HG03039 (cell line): ENCODE results near the gene RUSF1.
A peak's percentile ranks its signal among the peaks of the same experiment; 100 is the strongest.

ENCODE experiments used
- ATAC-seq: cut with Tn5 transposase; IDR thresholded peaks from one replicate; pipeline ENCODE4 v1.9.1; 2021; ENCODE audit warnings: mild to moderate bottlenecking, moderate library complexity; ENCODE audit not compliant: unreplicated experiment

The RUSF1 gene

GRCh38 chr16:31471875-31472708 is 36.1 kb downstream of the RUSF1 start, which contains the start of gene TGFB1I1:
Gene TGFB1I1 (plus strand): TSS chr16:31472152. CDS start chr16:31472189, 37 bp downstream.
- ATAC-seq: no peak

DNA sequence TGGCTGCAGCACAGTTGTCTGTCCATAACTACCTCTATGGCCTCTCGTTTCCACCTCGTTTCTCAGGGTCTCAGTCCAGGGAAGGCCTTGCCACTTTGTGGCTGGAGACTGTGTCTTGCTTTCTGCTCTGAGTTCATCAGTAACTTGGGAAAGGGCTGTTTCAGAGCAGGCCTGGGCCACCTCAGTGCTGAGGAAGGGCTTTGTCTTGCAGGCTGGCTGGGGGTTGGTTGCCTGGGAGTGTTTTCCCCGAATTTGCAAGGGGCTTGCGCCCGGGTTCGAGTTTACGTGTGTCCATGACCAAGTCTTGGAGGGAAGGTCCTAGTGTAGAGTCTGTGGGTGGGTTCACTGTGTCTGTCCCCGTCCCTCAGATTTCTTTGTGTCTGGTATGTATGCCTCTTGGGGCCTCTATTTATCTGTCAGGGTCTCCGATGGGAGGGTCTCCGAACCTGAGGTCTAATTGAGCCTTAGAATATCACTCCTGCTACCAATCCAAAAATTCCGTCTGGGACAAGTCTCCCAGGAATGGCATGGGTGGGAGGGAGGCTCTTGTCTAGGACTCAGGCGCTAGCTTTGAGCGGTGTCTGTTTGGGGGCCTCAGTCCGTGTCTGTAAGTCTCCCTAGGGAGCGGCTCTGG is 36.8 kb downstream of the RUSF1 start:
- no peak for ATAC-seq

GRCh38 chr16:31470615-31471014 is 37.6 kb downstream of the RUSF1 start:
- ATAC-seq: no peak

DNA sequence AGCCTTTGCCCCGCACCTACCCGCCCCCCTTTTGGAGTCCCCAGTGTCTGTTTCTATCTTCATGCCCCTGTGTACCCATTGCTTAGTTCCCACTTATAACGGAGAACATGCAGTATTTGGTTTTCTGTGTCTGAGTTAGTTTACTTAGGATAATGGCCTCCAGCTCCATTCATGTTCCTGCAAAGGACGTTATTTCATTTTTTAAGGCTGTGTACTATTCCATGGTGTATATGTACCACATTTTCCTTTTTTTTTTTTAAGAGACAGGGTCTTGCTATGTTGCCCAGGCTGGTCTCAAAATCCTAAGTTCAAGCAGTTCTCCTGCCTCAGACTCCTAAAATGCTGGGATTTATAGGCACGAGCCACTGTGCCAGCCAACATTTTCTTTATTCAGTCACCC is 40.3 kb downstream of the RUSF1 start:
- no peak for ATAC-seq

DNA sequence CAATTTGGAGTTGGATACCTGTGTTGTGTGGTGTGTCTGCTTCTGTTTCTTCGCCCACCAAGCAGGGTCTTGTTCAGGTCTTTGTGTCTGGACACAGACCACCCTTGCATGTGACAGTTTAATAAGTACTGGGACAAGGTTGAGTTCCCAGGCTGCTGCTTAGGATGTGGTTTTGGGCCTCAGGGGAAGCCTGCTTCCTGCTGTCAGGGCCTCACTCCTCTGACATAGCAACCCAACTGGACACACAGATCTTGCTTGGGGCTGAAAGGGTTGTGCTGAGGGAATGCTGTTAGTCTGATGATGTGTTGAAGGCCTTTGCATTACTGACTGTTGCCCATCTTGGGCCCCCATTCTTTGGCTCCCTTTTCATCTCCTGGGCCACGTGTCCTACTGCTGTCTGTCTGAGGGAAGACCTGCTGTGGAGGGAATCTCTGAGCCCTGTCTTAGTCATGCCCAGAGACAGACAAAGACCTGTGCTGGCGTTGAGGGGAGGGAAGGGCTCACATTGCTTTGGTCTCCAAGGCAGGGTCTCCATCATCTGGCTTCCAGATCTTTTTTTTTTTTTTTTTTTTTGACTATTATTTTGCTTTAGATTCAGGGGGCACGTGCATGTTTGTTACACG is 40.9 kb downstream of the RUSF1 start:
- ATAC-seq: no peak

GRCh38 chr16:31466381-31466841 is 41.8 kb downstream of the RUSF1 start:
- no peak for ATAC-seq

DNA sequence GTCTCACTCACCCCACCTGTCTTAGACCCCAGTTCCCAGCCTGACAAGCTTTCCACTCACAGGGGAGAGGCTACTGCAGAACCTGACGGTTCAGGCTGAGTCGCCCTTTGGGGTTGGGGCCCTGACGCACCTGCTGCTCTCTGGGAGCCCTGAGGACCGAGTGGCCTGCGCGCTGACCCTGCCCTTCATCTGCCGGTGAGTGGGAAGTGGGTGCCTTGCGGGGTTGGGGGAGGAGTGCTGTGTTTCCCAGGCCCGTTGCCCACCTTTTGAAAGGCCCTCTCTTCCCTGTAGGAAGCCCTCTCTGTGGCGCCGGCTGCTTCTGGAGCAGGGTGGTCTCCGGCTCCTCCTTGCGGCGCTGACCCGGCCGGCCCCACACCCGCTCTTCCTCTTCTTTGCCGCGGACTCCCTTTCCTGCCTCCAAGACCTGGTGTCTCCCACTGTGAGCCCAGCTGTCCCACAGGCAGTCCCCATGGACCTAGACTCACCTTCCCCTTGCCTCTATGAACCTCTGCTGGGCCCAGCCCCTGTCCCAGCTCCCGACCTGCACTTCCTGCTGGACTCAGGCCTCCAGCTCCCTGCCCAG is 42.3 kb downstream of the RUSF1 start:
- ATAC-seq: no peak

GRCh38 chr16:31464781-31465260 is 43.4 kb downstream of the RUSF1 start:
- ATAC-seq: no peak

DNA sequence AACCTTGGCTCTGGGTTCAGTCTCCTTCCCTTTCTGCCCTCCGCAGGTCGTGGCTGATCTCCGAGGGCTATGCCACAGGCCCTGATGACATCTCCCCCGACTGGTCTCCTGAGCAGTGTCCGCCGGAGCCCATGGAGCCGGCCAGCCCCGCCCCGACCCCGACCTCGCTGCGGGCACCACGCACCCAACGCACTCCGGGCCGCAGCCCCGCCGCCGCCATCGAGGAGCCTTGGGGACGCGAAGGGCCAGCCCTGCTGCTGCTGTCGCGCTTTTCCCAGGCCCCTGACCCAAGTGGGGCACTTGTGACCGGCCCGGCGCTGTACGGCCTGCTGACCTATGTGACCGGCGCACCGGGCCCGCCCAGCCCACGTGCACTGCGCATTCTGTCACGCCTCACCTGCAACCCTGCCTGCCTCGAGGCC is 43.8 kb downstream of the RUSF1 start:
- ATAC-seq: no peak

DNA sequence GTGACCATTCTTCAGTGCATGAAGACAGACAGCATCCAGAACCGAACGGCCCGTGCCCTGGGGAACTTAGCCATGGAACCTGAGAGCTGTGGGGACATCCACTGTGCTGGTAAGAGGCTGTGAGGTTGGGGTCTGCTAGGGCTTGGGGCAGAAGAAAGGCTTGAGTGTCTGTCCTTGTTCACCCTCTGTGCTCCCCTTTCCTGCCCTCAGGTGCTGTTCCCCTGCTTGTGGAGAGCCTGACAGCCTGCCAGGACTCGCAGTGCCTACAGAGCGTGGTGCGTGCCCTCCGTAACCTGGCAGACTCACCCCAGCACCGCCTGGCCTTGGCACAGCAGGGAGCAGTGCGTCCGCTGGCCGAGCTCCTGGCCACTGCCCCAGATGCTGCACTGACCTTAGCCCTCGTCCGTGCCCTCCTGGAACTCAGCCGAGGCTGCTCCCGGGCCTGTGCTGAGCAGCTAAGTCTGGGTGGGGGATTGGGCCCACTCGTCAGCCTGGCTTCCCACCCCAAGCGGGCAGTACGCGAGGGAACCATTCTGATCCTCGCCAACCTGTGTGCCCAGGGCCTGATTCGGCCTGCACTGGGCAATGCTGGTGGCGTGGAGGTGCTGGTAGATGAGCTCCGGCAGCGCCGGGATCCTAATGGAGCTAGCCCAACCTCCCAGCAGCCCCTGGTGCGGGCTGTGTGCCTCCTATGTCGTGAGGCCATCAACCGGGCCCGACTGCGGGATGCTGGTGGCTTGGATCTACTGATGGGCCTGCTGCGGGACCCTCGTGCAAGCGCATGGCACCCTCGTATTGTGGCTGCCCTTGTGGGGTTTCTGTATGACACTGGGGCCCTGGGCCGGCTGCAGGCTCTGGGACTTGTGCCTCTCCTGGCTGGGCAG is 46.0 kb downstream of the RUSF1 start:
- ATAC-seq: no peak

- ATAC-seq: no peak
Observed at GRCh38 chr16:31461201-31461920, 46.8 kb downstream of the RUSF1 start.

GRCh38 chr16:31460582-31461002 is 47.6 kb downstream of the RUSF1 start:
- no peak for ATAC-seq

DNA sequence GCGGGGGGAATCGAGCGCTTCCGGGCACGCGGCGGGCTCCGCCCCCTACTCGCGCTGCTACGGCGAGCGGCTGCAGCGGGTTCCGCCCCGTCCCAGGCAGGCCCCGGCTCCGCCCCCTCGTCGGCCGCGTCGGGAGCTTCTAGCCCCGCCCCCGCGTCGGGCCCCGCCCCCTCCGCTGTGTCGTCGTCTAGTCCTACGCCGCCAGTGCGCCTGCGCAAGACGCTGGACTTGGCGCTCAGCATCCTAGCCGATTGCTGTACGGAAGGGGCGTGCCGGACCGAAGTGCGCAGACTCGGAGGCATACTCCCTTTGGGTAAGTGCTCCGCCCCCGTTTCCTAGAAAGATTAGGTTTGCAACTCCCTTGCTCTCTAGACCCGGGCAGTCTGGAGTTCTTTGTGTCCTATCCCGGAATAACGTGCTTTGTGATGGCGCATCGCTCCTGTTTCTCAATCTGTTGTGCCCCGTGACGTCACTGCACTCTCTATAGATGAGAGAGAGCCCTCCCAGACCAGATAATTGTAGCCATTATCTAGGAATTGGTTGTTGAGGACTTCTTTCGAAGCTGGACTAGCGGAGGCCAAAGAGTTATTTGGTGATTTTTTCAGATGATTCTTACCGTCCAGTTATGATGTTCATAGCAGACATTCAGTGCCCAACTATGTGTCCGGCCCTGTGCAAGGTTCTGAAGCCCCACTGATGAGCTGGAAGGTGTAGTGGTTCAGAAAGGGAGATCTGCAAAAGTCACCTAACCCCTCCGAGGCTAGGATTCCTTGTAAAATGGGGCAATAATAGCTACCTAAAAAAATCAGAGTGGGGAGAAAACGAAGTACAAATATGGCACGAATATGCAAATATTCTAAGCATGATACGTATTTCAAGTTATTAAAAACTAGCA is 48.3 kb downstream of the RUSF1 start:
- peak; percentile 62 for ATAC-seq

GRCh38 chr16:31458844-31459686 is 49.1 kb downstream of the RUSF1 start, which contains the start of gene ARMC5:
Gene ARMC5 (plus strand): TSS chr16:31459501. CDS start chr16:31459525, 24 bp downstream.
- ATAC-seq: peak; percentile 69

DNA sequence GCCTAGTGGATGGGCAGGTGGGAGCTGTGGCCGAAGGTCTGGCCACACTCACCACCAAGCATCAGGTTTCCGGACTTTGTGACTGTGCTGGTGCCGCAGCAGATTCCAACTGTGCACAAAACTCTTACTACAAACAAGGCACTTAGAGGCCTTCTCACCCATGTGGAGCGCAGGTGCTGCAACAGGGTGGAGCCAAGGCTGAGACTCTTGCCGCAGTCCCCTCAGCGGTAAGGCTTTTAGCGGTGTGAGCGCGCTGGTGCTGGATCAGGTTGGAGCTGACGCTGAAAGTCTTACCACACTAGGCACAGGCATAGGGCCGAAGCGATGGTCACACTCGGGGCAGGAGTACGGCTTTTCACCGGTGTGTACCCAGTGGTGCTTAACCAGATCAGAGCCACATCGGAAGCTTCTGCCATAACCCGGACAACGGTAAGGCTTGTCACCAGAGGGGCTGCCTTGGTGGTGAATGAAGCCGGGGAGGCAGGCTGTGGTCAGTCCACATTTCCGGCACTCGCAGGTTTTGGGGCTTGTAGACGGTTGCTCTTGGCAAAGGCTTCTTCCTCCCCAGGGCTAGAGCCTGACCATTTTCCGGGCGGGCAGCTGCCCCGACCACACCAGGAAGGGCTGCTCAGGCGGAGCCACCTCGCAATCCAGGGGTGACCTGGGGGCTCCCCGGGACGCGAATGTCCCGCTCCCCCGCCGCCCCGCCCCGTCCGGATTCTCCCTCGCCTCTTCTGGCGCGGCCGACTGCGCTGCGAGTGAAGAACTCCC is 49.9 kb downstream of the RUSF1 start:
- peak; percentile 1 for ATAC-seq

DNA sequence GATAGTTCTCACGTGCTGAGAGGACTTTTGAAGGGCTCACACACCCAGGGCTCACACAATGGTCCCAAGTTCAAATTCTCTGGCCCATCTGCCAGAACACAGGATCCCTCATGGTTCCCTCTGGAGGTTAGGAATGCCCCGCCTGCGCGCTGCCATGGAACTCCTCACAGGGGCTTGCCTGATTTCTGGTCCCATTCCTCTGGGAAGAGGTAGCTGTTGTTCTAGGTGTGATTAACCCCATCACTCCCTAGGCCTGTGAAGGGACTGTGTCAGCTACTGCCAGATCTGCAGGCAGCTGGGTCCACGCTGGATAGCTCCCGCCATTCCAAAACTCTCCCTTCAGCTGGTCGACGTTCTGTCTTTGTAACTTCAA is 51.2 kb downstream of the RUSF1 start:
- ATAC-seq: no peak
